NCI-H2196 treated with DMSO at 0.1 percent for 48 hours (cell line): ENCODE data around the gene KCNA2.

Experiments used
- DNase-seq: peaks from one replicate; lab custom pipeline; 2025; ENCODE audit not compliant: unreplicated experiment; lab: John Stamatoyannopoulos, UW

KCNA2 gene

DNA sequence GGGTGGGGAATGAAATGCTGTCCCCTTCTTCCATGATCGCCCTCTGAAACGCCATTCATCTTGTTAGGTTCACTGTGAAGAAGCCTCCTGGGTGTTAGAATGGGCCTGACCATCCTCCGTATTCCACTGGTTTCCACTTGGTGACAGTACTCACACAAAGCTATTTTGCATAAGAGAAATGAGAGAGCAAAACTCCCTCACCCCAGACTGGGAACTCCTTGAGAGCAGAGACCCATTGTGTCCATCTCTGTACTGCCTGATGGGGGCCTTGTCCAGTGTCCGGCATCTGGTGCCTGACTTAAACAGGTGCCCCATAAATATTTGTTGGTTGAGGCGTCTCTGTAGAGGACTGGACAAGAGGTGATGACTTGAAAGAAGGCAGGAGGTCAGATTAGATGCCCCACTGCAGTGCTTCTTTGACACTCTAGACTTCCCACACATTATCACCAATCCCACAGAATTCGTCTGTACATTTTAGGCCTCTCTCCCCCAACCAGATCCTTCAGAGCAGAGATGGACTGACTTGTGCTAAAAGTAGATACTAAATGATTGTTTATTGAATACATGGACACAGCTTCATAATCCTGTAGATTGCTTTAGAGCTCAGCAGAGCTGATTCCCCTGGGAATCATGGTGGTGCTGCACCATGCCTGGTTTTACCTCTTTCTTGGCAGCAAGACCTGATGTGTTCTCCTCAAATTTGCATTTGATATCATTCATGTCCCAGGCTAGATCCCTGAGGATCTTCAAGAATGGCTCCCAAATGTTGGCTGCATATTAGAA is 22.4 kb upstream of the KCNA2 start:
- DNase-seq = no peak

DNA sequence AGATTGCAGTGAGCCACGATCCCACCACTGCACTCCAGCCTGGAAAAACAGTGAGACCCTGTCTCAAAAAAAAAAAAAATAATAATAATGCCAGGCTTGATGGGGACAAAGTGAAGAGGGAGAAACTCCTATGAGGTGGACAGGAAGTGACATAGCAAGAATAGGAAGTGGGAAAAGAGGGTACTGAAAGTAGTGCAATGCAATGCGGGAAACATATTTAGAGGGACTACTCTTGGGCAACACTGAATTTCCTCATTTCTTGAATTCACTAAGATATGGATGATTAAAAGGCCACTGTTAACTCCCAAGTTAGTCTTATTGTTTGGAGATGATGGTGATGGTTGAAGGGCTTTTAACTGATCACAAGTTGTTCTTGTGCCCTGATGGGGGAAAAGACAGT is 21.6 kb upstream of the KCNA2 start:
- DNase-seq = no peak

DNA sequence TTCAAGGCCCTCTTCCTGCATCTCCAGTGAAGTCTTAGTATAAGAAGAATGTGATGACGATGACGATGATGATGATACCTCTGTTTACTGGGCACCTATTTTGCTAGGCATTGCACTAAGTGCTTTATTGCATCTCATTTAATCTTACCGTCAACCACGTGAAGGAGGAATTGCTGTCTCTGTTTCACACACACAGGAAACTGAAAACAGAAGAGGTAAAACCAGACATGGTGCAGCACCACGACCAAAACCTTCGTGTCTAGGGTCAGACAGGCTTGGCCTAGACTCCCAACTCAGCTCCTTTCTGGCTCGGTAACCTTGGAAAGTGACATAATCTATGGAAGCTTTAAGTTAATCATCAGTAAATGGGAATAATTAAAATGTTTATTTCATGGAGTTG is 20.7 kb upstream of the KCNA2 start:
- no peak for DNase-seq

DNA sequence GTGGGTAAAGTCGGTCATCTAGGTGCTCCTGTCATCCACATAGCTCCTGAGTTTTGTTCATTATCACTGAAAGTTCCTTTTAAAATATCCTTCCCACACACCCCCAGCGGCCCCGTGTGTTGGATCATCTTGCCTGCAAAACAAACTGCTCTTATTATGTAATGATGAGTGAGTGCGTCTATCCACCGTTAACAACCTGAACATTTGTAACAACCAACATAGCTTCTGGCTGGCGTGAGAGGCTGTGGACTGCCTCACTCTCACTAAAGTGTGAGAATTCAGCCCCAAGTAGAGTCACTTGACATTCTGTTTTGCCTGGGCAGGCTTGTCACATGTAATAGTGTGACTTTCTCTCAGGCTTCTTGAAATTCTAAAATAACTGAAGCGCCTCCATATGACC is 14.5 kb upstream of the KCNA2 start:
- no peak for DNase-seq

DNA sequence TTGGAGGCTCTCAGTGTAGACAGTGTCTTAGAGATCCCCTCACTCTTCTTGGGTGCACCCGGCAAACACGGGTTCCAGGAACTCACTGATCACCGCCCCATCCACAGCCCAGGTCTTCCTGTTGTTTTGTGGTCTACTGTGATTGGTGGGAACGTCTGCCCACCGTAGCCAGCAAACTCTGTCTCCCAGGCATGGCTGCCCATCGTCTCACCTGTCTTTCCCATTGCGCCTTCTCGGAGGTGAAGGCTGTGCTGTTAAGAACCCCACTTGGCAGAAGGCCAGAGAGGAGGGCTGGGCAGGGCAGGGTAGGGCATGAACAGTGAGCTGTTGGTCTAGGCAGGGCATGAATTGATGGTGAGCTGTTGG is 14.1 kb upstream of the KCNA2 start:
- no peak for DNase-seq

DNA sequence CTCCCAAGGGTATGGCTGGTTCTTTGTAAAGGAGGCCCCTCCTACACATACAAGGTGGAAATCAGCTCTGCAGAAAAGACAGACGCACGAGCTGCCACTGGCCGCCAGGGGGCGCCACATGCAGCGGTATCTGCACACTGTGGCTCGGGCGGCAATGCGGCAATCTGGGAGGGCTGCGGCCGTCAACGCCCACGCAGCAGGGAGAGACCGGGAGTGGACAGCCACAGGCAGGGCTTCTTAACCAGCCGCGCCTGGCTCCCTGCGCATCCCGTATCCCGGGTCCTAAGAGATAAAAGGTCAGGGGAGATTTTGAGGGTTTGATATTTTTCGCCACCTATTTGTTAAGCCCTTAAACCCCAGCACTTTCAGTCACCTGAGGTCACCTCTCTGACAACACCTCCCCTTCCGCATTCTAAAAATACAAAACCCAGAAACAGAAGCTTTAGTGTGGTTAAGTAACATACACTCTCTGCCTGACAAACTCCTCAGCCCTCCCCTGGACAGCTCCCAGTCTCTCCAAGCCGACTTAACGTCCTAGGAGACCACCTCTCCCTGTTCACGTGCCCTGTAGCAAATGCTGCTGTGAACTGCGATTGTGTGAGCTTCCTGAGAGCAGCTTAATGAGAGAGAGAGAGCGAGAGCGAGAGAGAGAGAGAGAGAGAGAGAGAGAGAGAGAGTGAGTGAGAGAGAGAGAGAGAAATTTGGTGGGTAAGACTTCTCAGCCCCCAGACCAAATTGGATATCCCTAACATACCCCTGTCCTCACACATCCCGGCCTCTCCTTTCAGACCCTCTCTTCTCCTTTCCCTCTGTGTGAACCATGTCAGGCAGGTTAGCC is 13.5 kb upstream of the KCNA2 start:
- DNase-seq = peak; percentile 75

DNA sequence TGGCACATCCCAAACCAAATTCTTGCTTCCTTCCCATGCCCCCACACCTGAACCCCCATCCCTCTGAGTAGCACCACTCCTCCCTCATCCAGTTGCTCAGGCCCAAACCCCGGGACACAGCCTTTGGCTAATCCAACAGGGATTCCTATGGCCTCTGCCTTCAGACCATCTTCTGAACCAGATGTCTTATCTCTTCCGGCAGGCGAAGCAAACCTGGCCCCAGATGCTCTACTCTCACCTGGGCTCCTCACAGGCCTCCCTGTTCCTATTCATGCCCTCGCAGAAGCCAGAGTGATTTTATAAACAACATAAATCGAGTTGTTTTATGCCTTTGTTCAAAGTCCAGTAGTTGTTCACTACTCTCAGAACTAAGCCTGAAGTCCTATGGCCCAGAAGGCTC is 12.5 kb upstream of the KCNA2 start:
- DNase-seq = no peak

DNA sequence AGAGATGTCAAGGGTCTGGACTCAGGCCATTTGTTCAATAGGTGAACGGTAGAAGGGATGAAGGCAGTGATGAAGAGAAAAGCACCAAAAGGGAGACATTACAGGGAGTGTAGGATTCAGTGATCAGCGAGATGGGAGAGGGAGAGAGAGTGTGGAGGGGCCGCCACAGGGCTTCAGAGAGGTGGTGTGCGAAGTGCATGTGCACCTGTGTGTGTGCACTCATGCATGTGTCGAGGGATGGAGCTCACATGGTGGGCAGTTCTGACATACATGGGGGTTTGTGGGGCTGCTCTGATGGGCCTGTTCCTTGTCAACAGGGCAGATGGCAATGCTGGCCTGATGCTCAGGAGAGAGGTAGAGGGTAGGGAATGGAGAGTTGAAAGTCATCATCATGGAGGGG is 11.4 kb upstream of the KCNA2 start:
- DNase-seq = no peak

DNA sequence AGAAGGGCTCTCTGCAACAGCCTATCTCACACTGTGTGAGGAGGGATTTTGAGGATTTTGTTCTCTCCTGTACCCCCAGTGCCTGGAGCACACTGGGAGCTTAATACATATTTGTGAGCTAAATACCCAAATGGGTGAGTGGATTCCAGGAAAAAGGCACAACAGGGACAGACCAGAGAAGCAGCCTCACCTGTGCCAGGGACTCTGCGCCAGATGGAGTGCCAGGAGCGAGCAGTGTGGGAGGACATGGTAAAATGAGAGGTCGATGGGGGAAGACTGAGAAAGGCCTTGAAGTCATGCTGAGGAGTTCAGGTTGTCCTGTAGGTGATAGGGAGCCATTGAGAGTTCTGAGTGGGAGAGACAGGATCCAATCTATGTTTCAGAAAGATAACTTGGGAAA is 11.0 kb upstream of the KCNA2 start:
- DNase-seq = no peak

DNA sequence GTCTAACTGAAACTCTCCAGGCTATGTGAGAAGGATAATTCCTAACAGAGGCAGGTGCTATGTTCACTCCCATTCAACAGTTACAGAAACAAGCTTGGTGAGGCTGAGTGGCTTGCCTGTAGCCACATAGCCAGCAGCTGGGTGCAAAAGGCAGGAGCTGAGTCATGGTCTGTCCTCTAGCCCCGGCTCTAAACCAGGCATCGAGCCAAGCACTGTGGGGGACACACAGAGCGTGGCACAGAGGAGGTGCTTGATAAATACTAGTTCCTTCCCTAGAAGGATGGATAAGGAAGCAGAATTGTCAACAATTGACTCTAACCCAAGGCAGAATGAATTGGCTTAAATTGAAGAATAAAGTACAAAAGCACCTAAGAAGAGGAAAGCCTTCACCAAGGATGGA is 10.4 kb upstream of the KCNA2 start:
- DNase-seq = peak; percentile 56

DNA sequence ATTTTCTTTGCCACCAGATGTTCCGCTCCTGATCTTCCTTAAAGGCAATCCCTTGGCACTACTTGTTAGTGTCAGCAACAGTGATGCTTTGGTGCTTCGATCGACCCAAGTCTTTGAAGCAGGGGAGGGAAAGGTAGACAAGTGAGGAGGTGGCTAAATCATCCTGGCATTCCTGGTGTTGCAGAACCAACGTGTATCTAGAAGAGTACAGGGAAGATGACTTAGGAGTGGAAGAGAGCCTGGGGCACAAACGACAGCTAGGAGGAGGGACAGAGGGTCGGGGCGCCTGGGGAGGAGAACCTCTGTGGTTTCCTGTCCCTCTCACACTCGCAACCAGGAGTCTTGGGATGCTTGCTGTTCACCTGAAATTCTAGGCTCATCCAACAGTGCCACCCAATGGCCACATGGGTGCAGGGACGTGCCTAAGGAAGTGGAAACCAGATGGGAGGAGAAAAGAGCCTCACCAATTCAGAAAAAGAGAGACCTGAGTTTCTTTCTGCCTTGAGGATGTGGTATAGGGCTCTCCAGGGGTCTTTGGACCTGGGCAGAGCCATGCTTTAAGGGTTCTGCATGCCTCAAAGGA is 9.5 kb upstream of the KCNA2 start:
- DNase-seq = peak; percentile 72

DNA sequence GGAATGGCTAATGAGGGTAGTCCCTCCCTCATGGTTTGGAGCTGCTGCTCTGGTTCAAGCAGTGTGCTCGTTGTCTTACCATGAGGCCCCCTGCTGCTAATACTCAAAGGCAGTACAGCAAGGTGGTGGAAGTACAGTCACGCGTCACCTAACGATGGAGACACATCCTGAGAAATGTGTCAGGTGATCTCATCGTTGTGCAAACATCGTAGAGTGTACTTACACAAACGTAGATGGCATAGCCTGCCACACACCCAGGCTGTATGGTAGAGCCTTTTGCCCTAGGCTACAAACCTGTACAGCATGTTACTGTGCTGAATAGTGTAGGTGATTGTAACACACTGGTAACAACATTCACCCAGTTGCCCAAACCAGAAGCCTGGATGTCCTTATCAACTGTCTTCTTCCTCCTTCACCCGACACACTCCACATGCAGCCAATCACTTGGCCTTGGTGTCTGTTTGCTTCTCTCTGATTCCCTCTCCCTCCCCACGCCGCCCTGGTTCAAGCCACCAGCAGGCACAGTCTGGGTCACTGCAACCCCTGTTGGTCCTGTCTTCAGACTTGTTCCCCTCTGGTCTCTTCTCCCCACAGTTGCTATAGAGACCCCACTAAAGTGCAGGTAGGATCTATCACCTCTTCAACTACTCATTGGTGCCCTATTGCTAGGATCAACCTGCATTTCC is 6.0 kb upstream of the KCNA2 start:
- DNase-seq = peak; percentile 34

DNA sequence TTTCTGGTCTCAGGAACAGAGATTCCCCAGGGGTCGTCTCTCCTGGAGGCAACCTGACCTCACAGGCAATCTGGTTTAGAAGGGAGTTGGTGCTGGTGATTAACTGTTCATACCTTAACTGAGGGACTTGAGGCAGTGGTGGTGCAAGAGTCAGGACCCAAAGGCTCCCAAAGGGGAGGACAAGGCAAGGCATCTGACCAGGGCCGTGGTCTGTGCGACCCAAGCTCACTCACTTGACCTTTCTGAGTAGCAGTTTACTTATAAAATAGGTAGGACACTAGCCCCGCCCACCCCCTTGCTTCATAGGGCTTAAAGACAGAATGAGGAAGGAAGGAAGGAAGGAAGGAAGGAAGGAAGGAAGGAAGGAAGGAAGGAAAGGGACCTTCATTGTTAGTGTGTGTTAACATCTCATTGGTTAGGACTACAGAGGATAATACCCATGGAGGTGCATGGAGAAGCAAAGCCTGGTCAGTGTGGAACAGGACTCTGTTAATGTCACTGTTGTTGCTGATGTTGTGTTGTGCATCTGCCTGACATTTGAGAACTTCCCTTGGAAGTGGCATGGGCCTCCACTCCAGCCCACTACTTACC is 4.6 kb upstream of the KCNA2 start:
- DNase-seq = no peak

DNA sequence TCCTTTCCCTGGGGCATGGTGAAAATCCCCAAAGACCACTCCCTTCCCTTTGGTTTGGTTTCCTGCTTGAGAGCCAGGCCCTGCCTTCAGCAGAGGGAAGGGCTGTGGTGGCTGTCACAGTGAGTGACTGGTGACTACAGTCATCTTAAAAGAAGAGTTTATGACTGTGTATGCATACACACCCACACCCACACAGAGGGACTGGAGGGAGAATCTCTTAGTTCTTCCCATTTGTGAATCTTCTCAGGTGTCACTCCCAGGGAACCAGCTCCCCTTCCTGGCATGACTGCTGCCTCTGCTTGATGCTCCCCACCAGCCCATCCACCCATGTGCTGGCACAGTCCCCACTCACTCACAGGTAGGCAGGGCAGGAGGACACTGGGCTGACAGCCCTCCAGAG is 3.9 kb upstream of the KCNA2 start:
- no peak for DNase-seq

DNA sequence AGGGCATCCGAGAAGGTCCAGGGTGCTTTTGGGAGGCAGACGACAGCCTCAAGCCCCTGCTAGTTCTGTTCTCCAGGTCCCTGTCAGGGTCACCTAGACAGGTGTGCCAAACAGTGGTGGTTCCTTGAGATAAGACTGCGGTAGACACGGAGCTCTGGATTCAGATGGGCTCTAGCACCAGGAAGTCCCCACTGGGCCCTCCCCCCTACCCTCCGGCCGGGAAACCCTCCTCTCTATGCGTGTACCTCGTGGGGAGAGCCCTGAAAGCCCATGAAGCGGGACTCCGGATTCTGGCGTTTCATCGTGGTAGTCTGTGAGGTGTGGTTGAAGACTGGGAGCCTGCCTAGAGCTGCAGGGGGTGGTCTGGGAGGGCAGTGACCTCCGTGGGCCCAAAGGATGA is 2.1 kb upstream of the KCNA2 start:
- no peak for DNase-seq

DNA sequence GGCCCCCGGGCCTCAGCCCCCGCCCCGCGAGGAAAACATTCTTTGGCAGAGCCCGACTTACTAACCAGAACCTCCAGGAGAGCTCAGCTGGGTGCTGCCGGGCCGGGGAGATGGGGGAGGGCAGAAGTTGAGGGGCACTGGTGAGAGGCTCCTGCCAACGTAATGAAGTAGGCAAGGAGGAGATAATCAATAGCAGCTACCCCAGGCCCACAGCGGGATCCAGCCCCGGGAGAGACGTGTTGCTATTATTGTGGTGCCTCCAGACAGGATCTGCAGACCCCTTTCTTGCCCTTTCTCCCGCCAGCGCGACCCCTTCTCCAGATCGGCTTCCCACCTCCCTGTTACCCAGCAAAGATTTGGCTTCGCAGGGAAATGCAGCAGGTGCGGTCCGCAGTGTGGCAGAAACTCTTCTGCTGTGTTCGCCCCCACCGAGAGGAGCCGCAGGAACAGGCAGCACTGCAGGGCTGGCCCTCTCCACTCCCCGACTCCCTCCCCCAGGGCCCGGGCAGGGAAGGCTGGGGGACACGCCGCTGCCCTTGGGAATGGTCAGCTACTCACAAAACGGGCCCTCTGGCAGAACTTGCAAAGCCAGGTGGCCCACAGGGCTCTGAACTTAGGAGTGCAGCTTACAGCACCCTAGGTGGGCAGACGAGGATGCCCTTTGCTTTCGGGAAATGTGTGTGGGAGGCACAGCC is 1.5 kb upstream of the KCNA2 start:
- no peak for DNase-seq

DNA sequence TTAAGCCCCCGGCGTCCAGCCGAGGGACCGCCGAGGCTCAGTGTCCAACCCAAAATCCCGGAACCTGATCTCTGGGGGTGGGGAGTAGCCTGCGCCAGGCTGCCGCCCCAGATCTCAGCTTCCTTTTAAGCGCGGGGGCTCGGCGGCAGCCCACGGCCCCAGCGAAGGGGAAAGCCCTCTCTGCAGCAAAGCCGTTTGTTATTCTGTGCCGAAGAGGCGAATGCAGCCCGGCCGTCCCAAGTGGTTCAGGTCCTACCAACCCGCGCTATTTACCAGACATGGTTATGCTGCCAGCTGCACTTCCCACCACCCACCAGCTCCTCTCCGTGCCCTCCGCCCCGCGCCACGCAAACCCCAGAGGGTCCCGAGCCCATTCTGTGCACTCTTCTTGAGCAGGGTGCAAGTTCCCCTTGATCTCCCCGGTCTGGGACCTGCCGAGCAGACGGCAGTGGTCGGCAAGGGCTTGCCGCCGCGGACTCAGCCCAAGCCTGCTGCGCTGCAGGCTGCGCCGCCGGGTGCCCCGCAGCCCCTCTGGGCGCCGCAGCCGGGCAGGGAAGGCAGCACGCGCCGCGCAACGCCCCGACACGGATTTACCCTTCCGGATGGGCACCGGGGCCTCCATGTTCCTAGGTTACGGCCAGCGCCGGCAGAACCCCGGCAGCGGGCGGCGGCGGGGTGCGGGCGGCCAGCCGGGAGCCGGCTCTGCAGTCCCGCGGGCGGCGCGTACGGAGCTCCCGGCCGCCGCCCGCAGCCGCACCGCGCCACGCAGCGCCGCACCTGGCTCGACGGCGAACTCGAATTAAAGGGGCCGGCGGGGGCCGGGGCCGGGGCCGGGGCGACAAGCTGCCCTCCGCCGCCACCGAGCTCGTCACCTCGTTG is 738 bp upstream of the KCNA2 start:
- DNase-seq = no peak

DNA sequence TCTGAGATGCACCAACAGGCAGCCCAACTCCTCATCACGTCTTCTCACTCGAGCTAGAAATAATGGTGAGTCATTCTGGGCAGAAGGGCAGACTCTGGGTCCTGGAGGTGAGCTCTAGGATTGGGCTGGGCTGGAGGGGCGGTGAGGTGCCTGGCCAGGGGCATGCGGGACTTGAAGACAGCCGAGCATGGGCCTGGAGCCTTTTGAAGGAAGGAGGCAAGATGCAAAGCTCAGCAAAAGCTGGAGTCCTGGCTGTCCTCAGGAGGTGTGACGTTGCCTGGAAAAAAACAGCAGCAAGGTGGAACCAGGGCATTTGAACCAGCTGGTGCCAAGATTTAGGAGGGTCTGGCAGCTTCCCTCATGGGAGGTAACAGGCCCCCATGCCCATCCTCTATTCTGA is 712 bp downstream of the KCNA2 start:
- DNase-seq = no peak

DNA sequence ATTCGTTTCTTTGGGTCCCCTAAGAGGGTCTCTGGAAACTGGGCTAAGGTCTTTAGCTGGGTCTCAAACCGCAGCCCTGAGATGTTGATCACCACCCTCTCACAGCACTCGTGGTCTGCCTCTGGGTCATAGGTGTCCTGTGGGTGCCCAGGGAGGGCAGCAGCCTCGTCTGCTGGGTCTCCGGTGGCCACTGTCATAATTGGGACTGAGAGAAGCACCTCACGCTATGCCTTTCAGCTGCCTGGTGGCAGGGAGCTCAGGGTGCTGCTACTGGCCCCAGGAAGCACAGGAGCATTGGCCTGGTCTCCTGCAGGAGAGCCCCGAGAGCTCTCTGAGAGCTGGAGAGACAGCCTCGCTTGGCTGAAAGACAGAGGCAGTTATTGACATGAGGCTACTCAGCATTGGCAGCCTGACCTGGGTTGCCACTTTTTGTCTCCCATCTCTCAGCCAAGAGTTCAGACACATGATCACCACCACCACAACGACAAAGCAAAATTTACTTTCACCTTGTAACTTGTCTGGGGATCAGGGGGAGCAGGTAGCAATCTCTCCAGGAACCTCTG is 1.5 kb downstream of the KCNA2 start:
- no peak for DNase-seq
